ENCODE results near the gene GAPVD1.

DNA sequence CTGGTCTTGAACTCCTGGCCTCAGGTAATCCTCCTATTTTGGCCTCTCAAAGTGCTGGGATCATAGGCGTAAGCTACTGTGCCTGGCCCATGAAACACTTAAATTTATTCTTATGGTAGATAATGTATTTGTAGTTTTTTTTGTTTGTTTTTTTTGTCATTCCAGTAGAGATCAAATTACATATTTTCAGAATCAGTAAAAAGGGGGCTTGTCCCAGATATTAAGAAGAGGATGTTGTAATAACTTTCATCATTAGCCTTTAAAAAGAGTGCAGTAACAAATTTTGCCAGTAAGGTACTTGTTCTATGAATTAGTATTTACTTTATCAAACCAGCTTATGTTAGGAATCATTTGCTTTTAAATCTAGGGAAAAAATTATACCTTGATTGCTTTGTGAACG is 42.6 kb downstream of the GAPVD1 start:
- TF ChIP-seq, protein P1, sequence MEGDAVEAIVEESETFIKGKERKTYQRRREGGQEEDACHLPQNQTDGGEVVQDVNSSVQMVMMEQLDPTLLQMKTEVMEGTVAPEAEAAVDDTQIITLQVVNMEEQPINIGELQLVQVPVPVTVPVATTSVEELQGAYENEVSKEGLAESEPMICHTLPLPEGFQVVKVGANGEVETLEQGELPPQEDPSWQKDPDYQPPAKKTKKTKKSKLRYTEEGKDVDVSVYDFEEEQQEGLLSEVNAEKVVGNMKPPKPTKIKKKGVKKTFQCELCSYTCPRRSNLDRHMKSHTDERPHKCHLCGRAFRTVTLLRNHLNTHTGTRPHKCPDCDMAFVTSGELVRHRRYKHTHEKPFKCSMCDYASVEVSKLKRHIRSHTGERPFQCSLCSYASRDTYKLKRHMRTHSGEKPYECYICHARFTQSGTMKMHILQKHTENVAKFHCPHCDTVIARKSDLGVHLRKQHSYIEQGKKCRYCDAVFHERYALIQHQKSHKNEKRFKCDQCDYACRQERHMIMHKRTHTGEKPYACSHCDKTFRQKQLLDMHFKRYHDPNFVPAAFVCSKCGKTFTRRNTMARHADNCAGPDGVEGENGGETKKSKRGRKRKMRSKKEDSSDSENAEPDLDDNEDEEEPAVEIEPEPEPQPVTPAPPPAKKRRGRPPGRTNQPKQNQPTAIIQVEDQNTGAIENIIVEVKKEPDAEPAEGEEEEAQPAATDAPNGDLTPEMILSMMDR (conservative IDR thresholded peaks at IDR 0.05 in 1 of 2, IDR thresholded peaks at IDR 0.05 in 1 of 2; ENCODE audit: extremely low read depth in 1 of 2, insufficient read depth in 1 of 2, low read depth in 1 of 2, low read length in 2 of 2): no peak
- no peak for TF ChIP-seq EZH2 (IDR thresholded peaks at IDR 0.05; ENCODE audit: borderline replicate concordance, low read length)

All from mammary epithelial cell (primary cell).